Duodenal mucosa (tissue), 2 donors: Measurements from ENCODE around the gene ASB13.
A peak's percentile ranks its signal among the peaks of the same experiment; 100 is the strongest.

Experiments used
- H3K27ac ChIP-seq: one replicate; pipeline ENCODE4 v1.7.0; 2013; ENCODE audit warnings: low read depth, low read length
- H3K27me3 ChIP-seq, 2 donors: one replicate each; pipeline ENCODE4 v1.7.0; 2013; ENCODE audit warnings: low read length in 2 of 2, control low read depth in 1 of 2; ENCODE audit not compliant: insufficient read depth in 2 of 2, control insufficient read depth in 1 of 2
- H3K36me3 ChIP-seq, 2 donors: one replicate each; pipeline ENCODE4 v1.7.0; 2013; ENCODE audit warnings: low read length in 2 of 2, control low read depth in 1 of 2; ENCODE audit not compliant: insufficient read depth in 2 of 2, control insufficient read depth in 1 of 2
- H3K4me1 ChIP-seq, 2 donors: one replicate each; pipeline ENCODE4 v1.7.0; 2013; ENCODE audit warnings: low read length in 2 of 2, control low read depth in 1 of 2; ENCODE audit not compliant: insufficient read depth in 2 of 2, control insufficient read depth in 1 of 2
- H3K4me3 ChIP-seq, 2 donors: one replicate each; pipeline ENCODE4 v1.7.0; 2013; ENCODE audit warnings: low read length in 2 of 2, low read depth in 1 of 2
- H3K9ac ChIP-seq, 2 donors: one replicate each; pipeline ENCODE4 v1.7.0; 2013; ENCODE audit warnings: low read length in 2 of 2, low read depth in 1 of 2
- H3K9me3 ChIP-seq, 2 donors: one replicate each; pipeline ENCODE4 v1.7.0; 2013; ENCODE audit warnings: low read length in 2 of 2, control low read depth in 1 of 2; ENCODE audit not compliant: control insufficient read depth in 1 of 2

The ASB13 gene

GRCh38 chr10:5659702-5660528, 6.5 kb downstream of the ASB13 start:
- Histone ChIP-seq H3K4me1 (peaks cover 31 to 39% of the 10 kb centered on the region in 2 donors), H3K36me3 (no peaks in the 10 kb centered on the region), H3K9ac (no peak overlapping the region), H3K27ac (peak overlapping the region; percentile 5), H3K27me3 (no peaks in the 10 kb centered on the region), H3K4me3 (no peak overlapping the region), H3K9me3 (no peaks in the 10 kb centered on the region)

DNA sequence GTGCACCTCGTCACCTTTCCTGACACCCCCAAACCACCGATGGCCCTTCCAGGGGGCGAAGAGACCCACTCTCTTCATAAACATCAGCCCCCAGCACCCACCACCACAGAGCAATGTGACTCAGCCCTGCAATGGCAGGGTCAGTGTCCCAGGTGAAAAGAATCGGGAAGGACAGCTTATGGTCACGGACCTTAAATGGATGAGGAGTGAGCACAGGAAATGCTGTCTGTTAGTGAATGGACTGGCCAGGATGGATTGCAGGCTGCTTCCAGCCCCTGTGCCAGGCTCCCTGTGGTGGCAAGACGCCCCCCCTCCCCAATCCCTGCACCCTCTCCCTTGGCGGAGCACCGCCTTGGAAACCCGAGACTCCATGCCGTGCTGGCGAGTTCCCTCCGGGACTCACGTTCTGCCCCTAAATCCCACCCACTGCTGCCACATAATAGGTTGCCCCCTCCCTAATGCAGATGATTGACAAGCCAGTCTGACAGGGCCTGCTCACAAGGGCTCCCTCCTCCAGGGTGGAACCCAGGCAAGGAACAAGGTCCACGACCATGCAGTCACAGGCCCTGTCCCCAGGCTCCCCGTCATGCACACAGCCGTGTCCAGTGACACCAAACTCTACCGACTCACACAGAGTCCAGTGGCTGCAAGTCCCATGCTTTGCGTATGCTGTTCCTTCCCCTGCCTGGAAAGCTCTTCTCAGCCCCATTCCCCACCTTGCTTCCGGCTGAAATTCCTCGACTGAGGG, 7.3 kb downstream of the ASB13 start:
- Histone ChIP-seq H3K9me3 (no peaks in the 10 kb centered on the region), H3K4me1 (peaks cover 39 to 43% of the 10 kb centered on the region in 2 donors), H3K27me3 (no peaks in the 10 kb centered on the region), H3K27ac (no peak overlapping the region), H3K4me3 (no peak overlapping the region), H3K36me3 (no peaks in the 10 kb centered on the region), H3K9ac (no peak overlapping the region)

- H3K9ac ChIP-seq: no peak overlapping the region
- no peak overlapping the region for H3K27ac ChIP-seq
- peaks cover 0 to 6% of the 10 kb centered on the region in 2 donors for H3K36me3 ChIP-seq
- H3K4me3 ChIP-seq: no peak overlapping the region
- H3K27me3 ChIP-seq: no peaks in the 10 kb centered on the region
- no peaks in the 10 kb centered on the region for H3K9me3 ChIP-seq
- peaks cover 41 to 47% of the 10 kb centered on the region in 2 donors for H3K4me1 ChIP-seq
Measured at GRCh38 chr10:5656737-5657579, 9.4 kb downstream of the ASB13 start.

- Histone ChIP-seq H3K4me3 (no peak overlapping the region), H3K36me3 (peaks cover 4 to 19% of the 10 kb centered on the region in 2 donors), H3K9ac (peak overlapping the region; percentile 26 to 32), H3K4me1 (peaks cover 31 to 40% of the 10 kb centered on the region in 2 donors), H3K27me3 (no peaks in the 10 kb centered on the region), H3K9me3 (no peaks in the 10 kb centered on the region), H3K27ac (no peak overlapping the region)
Measured at GRCh38 chr10:5655121-5655520, 11.3 kb downstream of the ASB13 start.

DNA sequence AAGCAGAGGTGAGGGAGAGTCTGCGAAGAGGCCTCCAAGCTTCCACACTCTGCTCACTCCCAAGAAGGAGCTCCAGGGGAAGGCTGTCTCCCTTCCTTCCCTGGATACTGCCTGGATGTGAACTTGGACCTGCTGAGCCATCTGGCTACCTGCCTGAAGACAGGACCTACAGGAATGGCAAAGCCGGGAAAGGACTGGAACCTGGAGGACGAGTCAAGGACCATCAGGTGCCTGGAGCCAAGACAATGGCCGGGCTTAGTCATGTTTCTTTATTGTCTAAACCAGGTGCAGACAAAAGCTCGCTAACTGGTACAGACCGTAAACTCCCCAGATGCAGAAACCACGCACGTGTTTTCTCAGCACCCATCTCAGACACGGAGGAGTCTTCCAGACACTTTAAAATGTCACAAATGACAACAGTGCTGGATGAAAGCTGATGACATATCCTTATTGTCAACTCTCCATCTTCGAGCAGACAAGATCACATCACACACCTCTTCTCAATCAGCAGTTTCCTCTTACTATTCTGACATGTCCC, 12.1 kb downstream of the ASB13 start:
- peaks cover 23 to 32% of the 10 kb centered on the region in 2 donors for H3K4me1 ChIP-seq
- H3K27ac ChIP-seq: no peak overlapping the region
- no peaks in the 10 kb centered on the region for H3K27me3 ChIP-seq
- no peaks in the 10 kb centered on the region for H3K9me3 ChIP-seq
- H3K9ac ChIP-seq: no peak overlapping the region
- H3K4me3 ChIP-seq: peak overlapping the region in 1 of 2 donors; percentile 18
- H3K36me3 ChIP-seq: peaks cover 5 to 26% of the 10 kb centered on the region in 2 donors

DNA sequence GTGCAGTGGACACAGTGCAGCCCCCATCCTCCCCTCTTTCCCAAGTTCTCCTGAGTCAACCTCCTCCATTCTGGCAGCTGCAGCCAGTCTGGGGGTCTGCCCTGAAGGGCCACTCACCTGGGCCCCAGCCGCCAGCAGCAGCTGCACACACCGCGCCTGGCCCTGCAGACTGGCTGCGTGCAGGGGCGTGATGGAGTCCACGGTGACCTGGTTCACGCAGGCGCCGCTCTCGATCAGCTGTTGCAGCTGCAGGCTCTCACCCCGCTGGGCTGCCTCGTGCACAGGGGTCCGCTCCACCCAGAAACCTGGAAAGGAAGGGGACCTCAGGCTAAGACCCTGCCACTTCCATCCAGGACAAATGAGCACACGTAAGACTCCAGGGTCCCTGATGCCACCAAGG, 13.6 kb downstream of the ASB13 start:
- peaks cover 8 to 39% of the 10 kb centered on the region in 2 donors for H3K36me3 ChIP-seq
- H3K4me1 ChIP-seq: peaks cover 21 to 28% of the 10 kb centered on the region in 2 donors
- no peak overlapping the region for H3K27ac ChIP-seq
- no peak overlapping the region for H3K4me3 ChIP-seq
- no peak overlapping the region for H3K9ac ChIP-seq
- no peaks in the 10 kb centered on the region for H3K9me3 ChIP-seq
- H3K27me3 ChIP-seq: no peaks in the 10 kb centered on the region

DNA sequence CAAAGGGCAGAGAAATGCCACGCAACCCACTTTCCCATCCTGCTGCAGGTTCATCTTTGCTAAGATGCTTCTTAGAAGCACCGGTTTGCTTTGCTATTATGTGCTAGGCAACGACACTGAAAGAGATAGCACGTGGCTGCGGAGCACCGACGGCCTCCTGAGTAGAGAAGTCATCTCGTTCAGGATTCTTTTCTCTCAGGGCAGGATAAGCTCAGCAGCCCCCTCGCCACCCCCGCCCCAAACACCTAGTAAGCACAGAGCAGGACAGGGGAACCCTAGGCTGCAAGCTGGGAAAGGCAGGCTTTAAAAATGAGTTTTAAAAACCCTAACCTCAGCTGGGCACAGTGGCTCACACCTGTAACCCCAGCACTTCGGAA, 15.0 kb downstream of the ASB13 start:
- H3K27ac ChIP-seq: no peak overlapping the region
- no peaks in the 10 kb centered on the region for H3K27me3 ChIP-seq
- H3K4me1 ChIP-seq: peaks cover 23 to 32% of the 10 kb centered on the region in 2 donors
- peaks cover 14 to 51% of the 10 kb centered on the region in 2 donors for H3K36me3 ChIP-seq
- no peak overlapping the region for H3K9ac ChIP-seq
- no peaks in the 10 kb centered on the region for H3K9me3 ChIP-seq
- H3K4me3 ChIP-seq: no peak overlapping the region

DNA sequence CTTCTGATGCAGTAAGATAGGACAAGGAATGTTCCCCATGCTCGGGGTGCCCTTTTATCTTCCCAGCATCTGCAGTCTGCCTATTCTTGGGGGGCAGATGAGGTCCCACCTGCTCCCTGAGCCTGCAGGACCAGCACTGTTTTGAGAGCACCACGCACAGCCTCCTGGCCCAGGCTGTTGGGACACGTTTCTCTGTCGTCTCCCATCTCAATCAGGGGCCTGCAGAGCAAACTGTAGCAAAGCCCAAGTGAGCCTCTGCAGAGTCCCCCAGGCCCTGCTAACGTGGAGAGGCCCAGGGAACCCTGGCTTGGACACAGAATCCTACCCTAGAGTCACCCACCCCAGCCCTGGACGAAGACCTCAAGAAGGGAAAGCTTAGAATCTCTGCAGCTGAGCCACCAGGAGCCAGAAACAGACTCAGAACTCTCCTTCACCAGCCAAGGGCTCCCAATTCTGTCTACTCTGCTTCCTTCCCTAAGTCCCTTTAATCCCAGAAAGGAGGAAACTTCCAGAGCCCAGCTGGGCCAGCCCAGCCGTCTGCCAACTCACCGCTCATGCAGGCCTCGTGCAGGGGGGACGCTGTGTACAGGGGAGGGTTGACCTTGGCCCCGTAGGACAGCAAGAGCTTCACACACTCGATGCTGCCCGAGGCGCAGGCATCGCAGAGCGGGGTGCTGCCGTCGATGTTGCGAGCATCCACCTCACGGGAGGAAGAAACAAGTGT, 15.6 kb downstream of the ASB13 start:
- Histone ChIP-seq H3K27ac (no peak overlapping the region), H3K36me3 (peaks cover 14 to 52% of the 10 kb centered on the region in 2 donors)

GRCh38 chr10:5649746-5650145, 16.6 kb downstream of the ASB13 start:
- Histone ChIP-seq H3K27me3 (no peaks in the 10 kb centered on the region), H3K27ac (no peak overlapping the region), H3K4me1 (peaks cover 23 to 34% of the 10 kb centered on the region in 2 donors), H3K36me3 (peaks cover 14 to 52% of the 10 kb centered on the region in 2 donors), H3K9ac (no peak overlapping the region), H3K9me3 (no peaks in the 10 kb centered on the region), H3K4me3 (no peak overlapping the region)

More for the DNA sequence above, 15.6 kb downstream of the ASB13 start:
- Histone ChIP-seq H3K9me3 (no peaks in the 10 kb centered on the region), H3K27me3 (no peaks in the 10 kb centered on the region), H3K4me1 (peaks cover 25 to 36% of the 10 kb centered on the region in 2 donors), H3K4me3 (no peak overlapping the region), H3K9ac (no peak overlapping the region)
